Stimulated activated CD8-positive, alpha-beta memory T cell treated with anti-CD3 and anti-CD28 coated beads, Interleukin-15, amount 100 ng/mL, for 24 hours (primary cell): ENCODE measurements around the gene RGS3.

ENCODE experiments used
- DNase-seq: peaks from one replicate; pipeline ENCODE4 v3.0.0-alpha.2; 2020; ENCODE audit warnings: low read depth

RGS3 gene

GRCh38 chr9:113588242-113588810 lies 124.8 kb downstream of the RGS3 start:
- no peak for DNase-seq

GRCh38 chr9:113588936-113589335 lies 125.4 kb downstream of the RGS3 start:
- no peak for DNase-seq

GRCh38 chr9:113589407-113589806 lies 125.9 kb downstream of the RGS3 start:
- no peak for DNase-seq

GRCh38 chr9:113589890-113590289 lies 126.4 kb downstream of the RGS3 start:
- DNase-seq: no peak

GRCh38 chr9:113590389-113590788 lies 126.9 kb downstream of the RGS3 start:
- DNase-seq: no peak

GRCh38 chr9:113590991-113591898 lies 127.7 kb downstream of the RGS3 start:
- peak; percentile 52 for DNase-seq

- DNase-seq: no peak
Measured at GRCh38 chr9:113591899-113592625, 128.5 kb downstream of the RGS3 start.

GRCh38 chr9:113592876-113593575 lies 129.5 kb downstream of the RGS3 start:
- DNase-seq: no peak

- no peak for DNase-seq
Measured at GRCh38 chr9:113593682-113594281, 130.3 kb downstream of the RGS3 start.

- no peak for DNase-seq
Measured at GRCh38 chr9:113594484-113595299, 131.2 kb downstream of the RGS3 start.

GRCh38 chr9:113596616-113597320 lies 133.2 kb downstream of the RGS3 start:
- no peak for DNase-seq

GRCh38 chr9:113597390-113598241 lies 134.1 kb downstream of the RGS3 start:
- no peak for DNase-seq

GRCh38 chr9:113598451-113598850 lies 134.9 kb downstream of the RGS3 start:
- no peak for DNase-seq

GRCh38 chr9:113598883-113599282 lies 135.4 kb downstream of the RGS3 start:
- DNase-seq: no peak

GRCh38 chr9:113599646-113600022 lies 136.1 kb downstream of the RGS3 start:
- no peak for DNase-seq

- no peak for DNase-seq
Measured at GRCh38 chr9:113600023-113600823, 136.7 kb downstream of the RGS3 start.

- DNase-seq: no peak
Measured at GRCh38 chr9:113600871-113601614, 137.5 kb downstream of the RGS3 start.

- no peak for DNase-seq
Measured at GRCh38 chr9:113601656-113602055, 138.1 kb downstream of the RGS3 start.
